HEK293 (cell line): ENCODE results near the gene ANTXR2.

Experiments used
- CTCF ChIA-PET: fragments of 350-600 bp; formaldehyde crosslinking; extraction: SDS; loops from one replicate; lab custom pipeline; 2021; ENCODE audit warnings: antibody characterized with exemption; lab: Yijun Ruan, JAX
- POLR2A ChIA-PET: fragments of 300-600 bp; formaldehyde crosslinking; extraction: SDS; loops from one replicate; lab custom pipeline; 2020; ENCODE audit warnings: antibody characterized with exemption, inconsistent platforms; lab: Yijun Ruan, JAX
- H3K27ac ChIP-seq: fragments of 200-500 bp; sonication (Bioruptor generic); 2 replicates; pipeline ENCODE4 v1.5.1; 2014; ENCODE audit warnings: low read depth, low read length, control low read depth, inconsistent platforms; ENCODE audit errors: extremely low read depth
- H3K36me3 ChIP-seq, 2 experiments: fragments of 200-500 bp in 1 of 2; sonication (Bioruptor generic) in 1 of 2; 1 replicate in 1 of 2; 2 replicates in 1 of 2; pipeline ENCODE4 v1.5.1; 2014 to 2017; ENCODE audit warnings: inconsistent platforms in 2 of 2, low read length in 2 of 2; ENCODE audit not compliant: control insufficient read depth in 2 of 2, insufficient read depth in 1 of 2
- H3K4me1 ChIP-seq: fragments of 200-500 bp; sonication (Bioruptor generic); 2 replicates; pipeline ENCODE4 v1.5.1; 2014; ENCODE audit warnings: mild to moderate bottlenecking, low read length, inconsistent platforms; ENCODE audit not compliant: control insufficient read depth, insufficient read depth
- H3K4me3 ChIP-seq: 2 replicates; pipeline ENCODE4 v1.5.1; 2011; ENCODE audit warnings: low read depth, mild to moderate bottlenecking, control low read depth, low read length, moderate library complexity
- H3K9me3 ChIP-seq: fragments of 200-500 bp; sonication (Bioruptor generic); 2 replicates; pipeline ENCODE4 v1.5.1; 2014; ENCODE audit warnings: low read depth, low read length, inconsistent platforms; ENCODE audit not compliant: control insufficient read depth, insufficient read depth
- HOXD13 ChIP-seq: sonication (generic); formaldehyde crosslinking; IDR thresholded peaks from 2 replicates; pipeline ENCODE4 v1.8.0; 2022; ENCODE audit warnings: missing genetic modification reagents, borderline replicate concordance
- PRDM1 ChIP-seq: fragments of 450-650 bp; formaldehyde crosslinking; IDR thresholded peaks from 2 replicates; pipeline ENCODE4; 2016; ENCODE audit warnings: missing biosample characterization, missing genetic modification characterization
- TRIM28 ChIP-seq: IDR thresholded peaks from 2 replicates; pipeline ENCODE4 v1.6.1; 2011; ENCODE audit warnings: low read length, control low read depth, borderline replicate concordance
- ZFHX2 ChIP-seq: fragments of 450-650 bp; formaldehyde crosslinking; conservative IDR thresholded peaks from 2 replicates; pipeline ENCODE4 v1.5.1; 2016; ENCODE audit warnings: missing biosample characterization, missing genetic modification characterization
- ZFP3 ChIP-seq: fragments of 450-650 bp; formaldehyde crosslinking; IDR thresholded peaks from 2 replicates; pipeline ENCODE4 v1.5.1; 2016; ENCODE audit warnings: low read depth, missing biosample characterization, missing genetic modification characterization
- ZNF10 ChIP-seq: fragments of 450-650 bp; formaldehyde crosslinking; IDR thresholded peaks from 2 replicates; pipeline ENCODE4 v1.5.1; 2017; ENCODE audit warnings: missing biosample characterization, missing genetic modification characterization
- ZNF146 ChIP-seq: fragments of 450-650 bp; formaldehyde crosslinking; IDR thresholded peaks from 2 replicates; pipeline ENCODE4 v1.5.1; 2016; ENCODE audit warnings: missing biosample characterization, missing genetic modification characterization
- ZNF155 ChIP-seq: fragments of 450-650 bp; formaldehyde crosslinking; IDR thresholded peaks from 2 replicates; pipeline ENCODE4 v1.5.1; 2016; ENCODE audit warnings: missing biosample characterization, missing genetic modification characterization
- ZNF248 ChIP-seq: fragments of 450-650 bp; formaldehyde crosslinking; IDR thresholded peaks from 2 replicates; pipeline ENCODE4 v1.5.1; 2017; ENCODE audit warnings: missing biosample characterization, missing genetic modification characterization
- ZNF311 ChIP-seq: fragments of 450-650 bp; formaldehyde crosslinking; IDR thresholded peaks from 2 replicates; pipeline ENCODE4 v1.5.1; 2017; ENCODE audit warnings: missing biosample characterization, missing genetic modification characterization, borderline replicate concordance
- ZNF629 ChIP-seq: fragments of 450-650 bp; formaldehyde crosslinking; IDR thresholded peaks from 2 replicates; pipeline ENCODE4 v1.5.1; 2017; ENCODE audit warnings: missing biosample characterization, missing genetic modification characterization
- ZNF677 ChIP-seq: fragments of 450-650 bp; IDR thresholded peaks from 2 replicates; pipeline ENCODE4 v1.5.0; 2018; ENCODE audit warnings: missing biosample characterization, mild to moderate bottlenecking, missing genetic modification characterization, moderate library complexity
- TF ChIP-seq, protein P1 (sequence below): fragments of 450-650 bp; formaldehyde crosslinking; IDR thresholded peaks from 2 replicates; pipeline ENCODE4; 2016; ENCODE audit warnings: missing biosample characterization, missing genetic modification characterization
- TF ChIP-seq, protein P2 (sequence below): fragments of 450-650 bp; formaldehyde crosslinking; IDR thresholded peaks from 2 replicates; pipeline ENCODE4 v1.5.1; 2016; ENCODE audit warnings: missing biosample characterization, missing genetic modification characterization
- TF ChIP-seq, protein P3 (sequence below): fragments of 450-650 bp; formaldehyde crosslinking; IDR thresholded peaks from 2 replicates; pipeline ENCODE4 v1.5.1; 2016; ENCODE audit warnings: missing biosample characterization, missing genetic modification characterization
- TF ChIP-seq, protein P4 (sequence below): fragments of 450-650 bp; formaldehyde crosslinking; IDR thresholded peaks from 2 replicates; pipeline ENCODE4 v1.5.1; 2016; ENCODE audit warnings: missing biosample characterization, missing genetic modification characterization
- TF ChIP-seq, protein P5 (sequence below): fragments of 450-650 bp; formaldehyde crosslinking; IDR thresholded peaks from 2 replicates; pipeline ENCODE4 v1.5.1; 2016; ENCODE audit warnings: missing biosample characterization, missing genetic modification characterization, low read depth

The ANTXR2 gene

DNA sequence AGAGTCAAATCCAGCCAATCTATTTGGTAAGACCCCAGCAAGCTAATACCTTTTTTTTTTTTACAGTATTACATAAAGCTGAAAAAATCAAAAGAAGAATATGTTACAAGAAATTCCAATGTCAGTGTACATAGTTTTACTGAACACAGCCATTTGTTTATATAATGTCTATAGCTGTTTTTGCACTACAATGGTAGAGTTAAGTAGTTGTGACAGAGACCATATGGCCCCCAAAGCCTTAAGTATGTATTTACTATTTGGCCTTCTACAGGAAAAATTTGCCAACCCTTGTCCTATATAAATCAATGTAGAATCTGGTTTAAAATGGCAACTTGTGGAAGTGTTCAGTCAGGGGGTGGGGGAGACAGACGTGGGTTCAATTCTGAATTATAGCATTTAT, 60.7 kb downstream of the ANTXR2 start:
- TF ChIP-seq TRIM28 (no peak), ZNF311 (tag by site-specific recombination) (no peak), HOXD13 (CRISPR knock-in tag) (no peak), ZNF677 (tag by site-specific recombination) (no peak), ZNF10 (tag by site-specific recombination) (no peak)
- TF ChIP-seq, protein P1, sequence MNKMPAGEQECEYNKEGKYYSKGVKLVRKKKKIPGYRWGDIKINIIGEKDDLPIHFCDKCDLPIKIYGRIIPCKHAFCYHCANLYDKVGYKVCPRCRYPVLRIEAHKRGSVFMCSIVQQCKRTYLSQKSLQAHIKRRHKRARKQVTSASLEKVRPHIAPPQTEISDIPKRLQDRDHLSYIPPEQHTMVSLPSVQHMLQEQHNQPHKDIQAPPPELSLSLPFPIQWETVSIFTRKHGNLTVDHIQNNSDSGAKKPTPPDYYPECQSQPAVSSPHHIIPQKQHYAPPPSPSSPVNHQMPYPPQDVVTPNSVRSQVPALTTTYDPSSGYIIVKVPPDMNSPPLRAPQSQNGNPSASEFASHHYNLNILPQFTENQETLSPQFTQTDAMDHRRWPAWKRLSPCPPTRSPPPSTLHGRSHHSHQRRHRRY = no peak
- no peak overlapping the region for H3K27ac ChIP-seq

DNA sequence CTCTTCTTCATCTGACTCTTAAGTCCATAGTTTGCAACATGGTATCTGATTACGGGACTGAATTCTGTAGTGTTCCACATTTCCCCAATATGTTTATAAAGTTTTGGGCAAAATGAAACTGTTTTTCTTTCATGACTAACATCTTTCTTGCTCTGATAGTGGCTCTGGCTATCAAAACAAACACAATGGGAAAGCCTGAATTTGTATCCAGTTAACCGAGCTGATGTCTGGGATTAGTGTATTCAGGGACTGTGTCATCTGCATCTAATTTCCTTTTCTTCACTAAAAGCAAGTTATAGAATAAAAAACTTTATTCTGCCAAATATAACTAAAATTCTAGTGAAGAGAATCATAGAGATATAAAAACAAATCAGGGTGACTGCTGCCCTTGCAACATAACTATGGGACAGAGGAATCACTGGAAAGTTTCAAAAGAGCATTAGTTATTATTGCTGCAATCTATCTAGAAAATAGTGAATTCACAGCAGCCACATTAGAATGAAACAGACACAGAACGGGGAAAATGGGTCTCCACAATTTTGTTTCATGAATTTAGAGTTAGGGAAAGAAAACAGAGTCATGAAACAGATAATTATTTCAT, 61.3 kb downstream of the ANTXR2 start:
- Histone ChIP-seq H3K36me3 (no peaks in the 10 kb centered on the region), H3K4me3 (no peak overlapping the region), H3K9me3 (no peaks in the 10 kb centered on the region), H3K27ac (no peak overlapping the region), H3K4me1 (peaks cover 1% of the 10 kb centered on the region)
- ChIA-PET POLR2A (no interaction called here), CTCF (no interaction called here)
- TF ChIP-seq, protein P2, sequence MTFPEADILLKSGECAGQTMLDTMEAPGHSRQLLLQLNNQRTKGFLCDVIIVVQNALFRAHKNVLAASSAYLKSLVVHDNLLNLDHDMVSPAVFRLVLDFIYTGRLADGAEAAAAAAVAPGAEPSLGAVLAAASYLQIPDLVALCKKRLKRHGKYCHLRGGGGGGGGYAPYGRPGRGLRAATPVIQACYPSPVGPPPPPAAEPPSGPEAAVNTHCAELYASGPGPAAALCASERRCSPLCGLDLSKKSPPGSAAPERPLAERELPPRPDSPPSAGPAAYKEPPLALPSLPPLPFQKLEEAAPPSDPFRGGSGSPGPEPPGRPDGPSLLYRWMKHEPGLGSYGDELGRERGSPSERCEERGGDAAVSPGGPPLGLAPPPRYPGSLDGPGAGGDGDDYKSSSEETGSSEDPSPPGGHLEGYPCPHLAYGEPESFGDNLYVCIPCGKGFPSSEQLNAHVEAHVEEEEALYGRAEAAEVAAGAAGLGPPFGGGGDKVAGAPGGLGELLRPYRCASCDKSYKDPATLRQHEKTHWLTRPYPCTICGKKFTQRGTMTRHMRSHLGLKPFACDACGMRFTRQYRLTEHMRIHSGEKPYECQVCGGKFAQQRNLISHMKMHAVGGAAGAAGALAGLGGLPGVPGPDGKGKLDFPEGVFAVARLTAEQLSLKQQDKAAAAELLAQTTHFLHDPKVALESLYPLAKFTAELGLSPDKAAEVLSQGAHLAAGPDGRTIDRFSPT (tag by site-specific recombination) = no peak
- TF ChIP-seq, protein P3, sequence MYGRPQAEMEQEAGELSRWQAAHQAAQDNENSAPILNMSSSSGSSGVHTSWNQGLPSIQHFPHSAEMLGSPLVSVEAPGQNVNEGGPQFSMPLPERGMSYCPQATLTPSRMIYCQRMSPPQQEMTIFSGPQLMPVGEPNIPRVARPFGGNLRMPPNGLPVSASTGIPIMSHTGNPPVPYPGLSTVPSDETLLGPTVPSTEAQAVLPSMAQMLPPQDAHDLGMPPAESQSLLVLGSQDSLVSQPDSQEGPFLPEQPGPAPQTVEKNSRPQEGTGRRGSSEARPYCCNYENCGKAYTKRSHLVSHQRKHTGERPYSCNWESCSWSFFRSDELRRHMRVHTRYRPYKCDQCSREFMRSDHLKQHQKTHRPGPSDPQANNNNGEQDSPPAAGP = no peak
- no peak for TF ChIP-seq ZNF155
- no peak for TF ChIP-seq ZNF248
- TF ChIP-seq ZNF629 (tag by site-specific recombination) = no peak
- TF ChIP-seq PRDM1 (tag by site-specific recombination) = no peak
- TF ChIP-seq ZFP3 = no peak
- TF ChIP-seq, protein P4, sequence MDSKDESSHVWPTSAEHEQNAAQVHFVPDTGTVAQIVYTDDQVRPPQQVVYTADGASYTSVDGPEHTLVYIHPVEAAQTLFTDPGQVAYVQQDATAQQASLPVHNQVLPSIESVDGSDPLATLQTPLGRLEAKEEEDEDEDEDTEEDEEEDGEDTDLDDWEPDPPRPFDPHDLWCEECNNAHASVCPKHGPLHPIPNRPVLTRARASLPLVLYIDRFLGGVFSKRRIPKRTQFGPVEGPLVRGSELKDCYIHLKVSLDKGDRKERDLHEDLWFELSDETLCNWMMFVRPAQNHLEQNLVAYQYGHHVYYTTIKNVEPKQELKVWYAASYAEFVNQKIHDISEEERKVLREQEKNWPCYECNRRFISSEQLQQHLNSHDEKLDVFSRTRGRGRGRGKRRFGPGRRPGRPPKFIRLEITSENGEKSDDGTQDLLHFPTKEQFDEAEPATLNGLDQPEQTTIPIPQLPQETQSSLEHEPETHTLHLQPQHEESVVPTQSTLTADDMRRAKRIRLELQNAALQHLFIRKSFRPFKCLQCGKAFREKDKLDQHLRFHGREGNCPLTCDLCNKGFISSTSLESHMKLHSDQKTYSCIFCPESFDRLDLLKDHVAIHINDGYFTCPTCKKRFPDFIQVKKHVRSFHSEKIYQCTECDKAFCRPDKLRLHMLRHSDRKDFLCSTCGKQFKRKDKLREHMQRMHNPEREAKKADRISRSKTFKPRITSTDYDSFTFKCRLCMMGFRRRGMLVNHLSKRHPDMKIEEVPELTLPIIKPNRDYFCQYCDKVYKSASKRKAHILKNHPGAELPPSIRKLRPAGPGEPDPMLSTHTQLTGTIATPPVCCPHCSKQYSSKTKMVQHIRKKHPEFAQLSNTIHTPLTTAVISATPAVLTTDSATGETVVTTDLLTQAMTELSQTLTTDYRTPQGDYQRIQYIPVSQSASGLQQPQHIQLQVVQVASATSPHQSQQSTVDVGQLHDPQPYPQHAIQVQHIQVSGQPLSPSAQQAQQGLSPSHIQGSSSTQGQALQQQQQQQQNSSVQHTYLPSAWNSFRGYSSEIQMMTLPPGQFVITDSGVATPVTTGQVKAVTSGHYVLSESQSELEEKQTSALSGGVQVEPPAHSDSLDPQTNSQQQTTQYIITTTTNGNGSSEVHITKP = no peak
- TF ChIP-seq ZNF146 = no peak

More for the DNA sequence above, 60.7 kb downstream of the ANTXR2 start:
- Histone ChIP-seq H3K4me3 (no peak overlapping the region), H3K4me1 (no peaks in the 10 kb centered on the region), H3K36me3 (no peaks in the 10 kb centered on the region), H3K9me3 (no peaks in the 10 kb centered on the region)
- ChIA-PET POLR2A (no interaction called here), CTCF (no interaction called here)

DNA sequence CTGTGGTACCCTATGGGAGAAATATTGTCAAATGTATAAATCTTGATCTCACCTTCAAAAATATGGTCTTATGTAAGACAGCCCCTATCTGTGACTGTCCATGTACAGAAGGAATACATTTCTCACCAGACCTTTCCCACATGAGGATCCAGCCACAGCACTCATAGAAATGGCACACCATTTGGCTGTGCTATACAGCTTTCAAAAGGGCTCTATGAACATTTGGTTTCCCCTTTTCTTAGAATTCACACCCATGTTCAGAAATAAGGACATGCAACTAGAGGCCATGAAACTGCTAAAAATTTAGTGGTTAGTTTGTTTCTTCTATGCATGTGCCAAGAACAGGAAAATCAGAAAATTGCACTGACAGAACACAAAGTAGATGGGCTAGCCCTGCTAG, 62.7 kb downstream of the ANTXR2 start:
- Histone ChIP-seq H3K4me1 (peaks cover 4% of the 10 kb centered on the region), H3K4me3 (no peak overlapping the region), H3K27ac (no peak overlapping the region), H3K9me3 (no peaks in the 10 kb centered on the region), H3K36me3 (no peaks in the 10 kb centered on the region)
- ChIA-PET CTCF (no interaction called here), POLR2A (no interaction called here)
- TF ChIP-seq, protein P5, sequence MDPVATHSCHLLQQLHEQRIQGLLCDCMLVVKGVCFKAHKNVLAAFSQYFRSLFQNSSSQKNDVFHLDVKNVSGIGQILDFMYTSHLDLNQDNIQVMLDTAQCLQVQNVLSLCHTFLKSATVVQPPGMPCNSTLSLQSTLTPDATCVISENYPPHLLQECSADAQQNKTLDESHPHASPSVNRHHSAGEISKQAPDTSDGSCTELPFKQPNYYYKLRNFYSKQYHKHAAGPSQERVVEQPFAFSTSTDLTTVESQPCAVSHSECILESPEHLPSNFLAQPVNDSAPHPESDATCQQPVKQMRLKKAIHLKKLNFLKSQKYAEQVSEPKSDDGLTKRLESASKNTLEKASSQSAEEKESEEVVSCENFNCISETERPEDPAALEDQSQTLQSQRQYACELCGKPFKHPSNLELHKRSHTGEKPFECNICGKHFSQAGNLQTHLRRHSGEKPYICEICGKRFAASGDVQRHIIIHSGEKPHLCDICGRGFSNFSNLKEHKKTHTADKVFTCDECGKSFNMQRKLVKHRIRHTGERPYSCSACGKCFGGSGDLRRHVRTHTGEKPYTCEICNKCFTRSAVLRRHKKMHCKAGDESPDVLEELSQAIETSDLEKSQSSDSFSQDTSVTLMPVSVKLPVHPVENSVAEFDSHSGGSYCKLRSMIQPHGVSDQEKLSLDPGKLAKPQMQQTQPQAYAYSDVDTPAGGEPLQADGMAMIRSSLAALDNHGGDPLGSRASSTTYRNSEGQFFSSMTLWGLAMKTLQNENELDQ (tag by site-specific recombination) = no peak
- no peak for TF ChIP-seq ZFHX2
